HL-60/S4 treated with phorbol 12-myristate 13-acetate at 8.2 ng/mL for 4 days and 3 days (cell line): Measurements from ENCODE around the gene DEPP1.

Experiments used
- in situ Hi-C: fragments of 300-500 bp; cut with MboI; formaldehyde crosslinking; loops from 2 replicates; pipeline ENCODE4 v1.15.0; 2022; ENCODE audit warnings: low sequenced_read_pairs

DEPP1 gene

GRCh38 chr10:44980309-44981171 is 1.9 kb upstream of the DEPP1 start:
- in situ Hi-C loops = no loop called here

DNA sequence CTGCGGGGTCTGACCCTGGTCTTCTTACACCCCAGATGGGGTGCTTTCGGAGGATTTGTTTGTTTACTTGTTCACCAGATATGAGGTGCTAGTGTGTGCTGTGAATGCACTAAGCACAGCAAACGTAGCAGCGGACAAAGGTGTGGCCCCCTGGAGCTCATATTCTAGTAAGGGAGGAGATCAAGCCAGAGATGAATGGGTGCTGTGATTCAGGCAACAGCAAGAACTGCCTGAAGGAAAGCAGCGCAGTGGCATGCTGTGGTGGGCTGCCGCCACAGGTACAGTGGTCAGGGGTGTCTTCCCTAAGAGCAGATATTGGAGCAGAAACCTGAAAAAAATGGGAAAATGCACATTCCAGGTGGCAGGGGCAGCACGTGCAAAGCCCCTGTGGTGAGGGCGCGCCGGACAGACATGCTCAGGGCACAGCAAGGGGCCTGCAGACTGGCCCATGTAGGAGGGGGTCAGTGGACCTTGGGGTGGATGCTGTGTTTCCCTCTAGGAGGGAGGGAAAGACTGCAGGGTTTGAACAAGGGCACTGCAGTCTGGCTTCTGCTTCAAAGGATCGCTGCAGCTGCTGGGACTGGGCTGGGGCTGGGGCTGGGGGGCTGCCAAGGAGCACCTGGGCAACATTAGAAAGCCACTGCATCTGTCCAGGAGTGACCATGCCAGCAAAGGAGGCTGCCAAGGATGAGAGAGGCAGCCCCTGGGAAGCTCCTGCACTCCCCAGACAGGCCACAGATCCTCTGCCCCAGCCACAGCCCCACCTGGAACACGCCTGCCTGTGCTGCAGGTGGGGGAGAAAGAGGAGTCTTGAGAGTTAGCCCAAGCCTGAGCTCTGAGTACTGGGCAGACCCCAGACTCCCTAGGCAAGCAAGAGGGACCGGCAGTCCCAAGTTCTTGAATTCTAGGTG is 927 bp upstream of the DEPP1 start:
- in situ Hi-C loops = no loop called here

DNA sequence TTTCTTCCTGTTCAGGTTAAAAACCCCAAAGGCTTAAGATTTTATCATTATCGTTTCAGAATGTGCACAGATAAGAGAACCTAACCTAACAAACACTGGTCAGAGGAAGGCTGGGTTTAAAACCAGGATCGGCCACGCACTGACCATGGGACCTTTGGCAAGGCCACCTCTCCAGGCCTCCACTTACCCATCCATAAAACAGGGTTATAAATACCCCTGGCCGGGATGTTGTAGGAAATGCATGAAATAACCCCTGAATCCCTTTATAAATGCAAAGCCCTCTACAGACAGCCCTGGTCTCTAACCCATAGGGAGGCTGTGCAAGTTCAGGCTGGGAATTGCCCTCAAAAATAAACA is 418 bp downstream of the DEPP1 start:
- in situ Hi-C loops = no loop called here

- in situ Hi-C loops = no loop called here
Observed at GRCh38 chr10:44977287-44978212, 1.1 kb downstream of the DEPP1 start.

DNA sequence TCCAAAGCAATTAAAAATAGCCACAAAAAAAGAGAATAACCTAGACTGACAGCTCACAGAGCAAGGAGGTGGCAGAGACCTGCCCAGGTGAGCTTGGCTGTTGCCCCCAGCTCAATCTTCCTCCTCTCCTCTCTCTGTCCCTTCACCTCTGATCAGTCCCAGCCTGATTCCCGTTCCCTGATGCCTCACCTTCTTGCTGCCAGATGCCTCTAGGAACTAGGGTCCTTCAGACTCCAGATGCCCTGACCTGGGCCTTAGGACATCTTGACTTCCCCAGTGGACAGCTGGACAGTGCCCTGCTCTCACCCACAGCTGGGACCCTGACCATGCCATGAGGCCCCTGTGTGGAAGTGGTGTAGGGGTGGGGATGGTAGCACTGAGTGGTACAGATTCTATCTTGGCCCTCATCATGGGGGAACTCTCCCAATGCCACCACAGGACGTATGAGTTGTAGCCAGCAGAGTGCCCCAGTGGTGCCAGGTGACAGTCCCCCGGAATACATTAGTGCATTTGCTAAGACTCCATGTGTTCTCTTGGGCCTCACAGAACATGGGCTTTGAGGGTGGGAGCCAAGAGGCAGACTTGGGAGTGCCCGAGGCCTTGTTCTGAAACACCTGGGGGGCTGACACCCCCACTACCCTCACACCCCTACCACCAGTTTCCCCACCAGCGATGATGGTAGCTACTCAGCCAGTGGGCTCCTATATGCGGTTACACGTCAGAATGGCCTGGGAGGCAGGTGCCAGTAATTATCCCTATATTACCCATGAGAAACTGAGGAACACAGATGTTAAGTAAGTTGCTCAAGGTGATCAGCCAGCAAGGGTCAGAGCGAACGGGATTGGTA is 2.0 kb downstream of the DEPP1 start:
- in situ Hi-C loops = no loop called here

DNA sequence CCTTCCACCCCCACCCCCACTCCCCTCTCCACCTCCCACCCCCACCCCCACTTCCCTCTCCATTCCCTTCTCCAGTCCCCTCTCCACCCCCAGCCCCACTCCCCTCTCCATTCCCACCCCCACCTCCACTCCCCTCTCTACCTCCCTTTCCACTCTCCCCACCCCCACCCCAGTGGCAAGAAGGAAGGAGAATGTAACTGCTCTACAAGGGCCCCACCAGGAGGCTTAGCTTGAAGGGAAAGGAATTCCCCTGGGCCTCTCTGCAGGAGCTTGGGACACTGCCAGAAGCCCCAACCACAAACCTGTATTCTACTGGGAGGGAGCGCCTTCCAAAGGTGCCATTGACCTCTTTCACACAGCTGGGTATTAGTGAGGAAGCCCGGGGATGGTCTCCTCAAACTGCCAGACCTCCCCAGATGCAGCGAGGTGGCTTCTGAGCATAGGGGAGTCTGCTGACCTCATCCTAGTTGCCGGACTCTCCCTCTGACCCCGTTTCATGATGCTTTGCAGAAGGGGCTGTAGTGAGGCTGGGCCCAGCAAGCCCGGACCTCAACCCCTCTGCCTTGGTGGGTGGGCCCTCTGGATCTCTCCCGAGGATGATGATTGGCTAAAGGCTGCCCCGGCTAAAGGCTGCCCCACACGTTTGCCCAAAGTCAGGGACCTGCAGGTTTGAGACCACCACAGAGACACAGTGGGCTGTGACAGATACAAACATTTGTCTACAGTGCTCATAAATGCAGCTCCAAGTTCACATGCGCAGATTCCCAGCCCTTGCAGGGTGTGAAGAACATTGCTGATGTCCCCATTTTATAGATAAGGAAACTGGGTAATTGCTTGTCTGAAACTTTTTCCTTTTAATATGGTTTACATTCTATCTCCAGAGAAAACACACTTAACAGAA is 2.9 kb downstream of the DEPP1 start:
- in situ Hi-C loops = no loop called here

- in situ Hi-C loops = no loop called here
Observed at GRCh38 chr10:44974628-44975430, 3.8 kb downstream of the DEPP1 start.

DNA sequence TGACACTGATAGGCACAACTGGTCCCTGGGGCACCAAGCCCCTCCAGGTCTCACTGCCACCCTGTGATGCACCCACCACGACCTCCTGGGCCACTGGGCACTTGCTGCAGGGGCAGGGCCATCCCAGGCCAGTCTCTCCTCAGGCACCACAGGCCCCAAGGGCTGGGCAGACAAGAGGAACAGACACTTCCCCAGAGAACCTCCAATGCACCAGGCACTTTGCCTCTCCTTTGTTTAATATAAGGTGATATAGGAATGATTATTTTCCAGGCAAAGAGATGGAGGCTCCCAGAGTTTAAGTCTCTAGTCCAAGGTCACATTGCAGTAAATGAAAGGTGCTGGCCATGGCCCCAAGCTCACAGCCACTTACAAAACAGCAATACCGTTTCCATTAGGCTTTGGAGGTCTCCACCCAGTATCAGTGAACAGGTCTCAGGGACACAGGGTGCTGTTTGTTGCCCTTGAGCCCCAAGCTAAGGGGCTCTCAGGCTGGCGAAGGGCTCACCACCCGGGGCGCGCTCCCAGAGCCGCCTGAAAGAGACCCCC is 4.5 kb downstream of the DEPP1 start:
- in situ Hi-C loops = no loop called here

- in situ Hi-C loops = no loop called here
Observed at GRCh38 chr10:44973323-44974081, 5.1 kb downstream of the DEPP1 start.

- in situ Hi-C loops = no loop called here
Observed at GRCh38 chr10:44972874-44973306, 5.7 kb downstream of the DEPP1 start.

GRCh38 chr10:44971935-44972757 is 6.5 kb downstream of the DEPP1 start:
- in situ Hi-C loops = no loop called here

DNA sequence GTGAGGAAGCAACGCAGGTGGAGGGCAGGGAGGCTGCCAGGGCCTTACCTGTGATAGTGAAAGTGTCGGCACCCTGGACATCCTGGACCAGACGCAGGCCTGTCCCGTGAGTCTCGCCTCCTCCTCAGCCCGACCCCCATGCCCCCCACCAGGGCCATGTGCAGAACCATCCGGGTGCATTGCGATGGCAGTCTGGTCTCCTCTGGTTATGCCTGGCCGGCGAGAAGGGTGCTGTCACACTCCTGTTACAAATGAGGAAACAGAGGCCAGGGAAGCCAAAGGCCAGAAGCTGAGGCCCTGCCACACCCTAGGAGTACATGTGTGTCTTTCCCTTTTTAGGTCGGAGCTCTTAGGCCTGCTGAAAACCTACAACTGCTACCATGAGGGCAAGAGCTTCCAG is 7.2 kb downstream of the DEPP1 start:
- in situ Hi-C loops = no loop called here

GRCh38 chr10:44970812-44971395 is 7.7 kb downstream of the DEPP1 start:
- in situ Hi-C loops = no loop called here

- in situ Hi-C loops = no loop called here
Observed at GRCh38 chr10:44969854-44970253, 8.8 kb downstream of the DEPP1 start.

GRCh38 chr10:44968500-44969400 is 9.9 kb downstream of the DEPP1 start:
- in situ Hi-C loops = no loop called here
